Fibroblast of skin of right biceps (primary cell): ENCODE data around the gene IL10RB.

Source experiments
- DNase-seq: peaks from one replicate; pipeline ENCODE4 v3.0.0-alpha.2; 2013

Gene IL10RB

GRCh38 chr21:33268737-33269441, 2.7 kb downstream of the IL10RB start:
- DNase-seq: no peak

DNA sequence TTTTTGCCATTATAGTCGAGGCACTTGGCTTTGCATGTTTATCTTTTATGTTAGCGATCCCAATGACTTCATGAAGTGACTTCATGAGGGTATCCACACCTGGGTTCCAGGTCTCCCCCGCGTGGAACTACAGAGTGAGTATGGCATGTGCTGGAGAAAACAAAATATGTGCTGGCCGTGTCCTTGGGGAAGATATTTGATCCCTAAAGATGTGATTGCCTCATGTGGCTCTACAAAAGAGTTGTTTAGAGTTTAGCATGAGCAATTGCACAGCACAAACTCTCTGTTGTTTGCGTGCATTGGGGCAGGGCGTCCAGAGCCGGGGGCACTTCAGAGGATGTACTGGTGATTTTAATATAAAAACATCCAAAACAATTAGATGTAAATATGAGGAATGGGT, 4.8 kb downstream of the IL10RB start:
- DNase-seq: no peak

DNA sequence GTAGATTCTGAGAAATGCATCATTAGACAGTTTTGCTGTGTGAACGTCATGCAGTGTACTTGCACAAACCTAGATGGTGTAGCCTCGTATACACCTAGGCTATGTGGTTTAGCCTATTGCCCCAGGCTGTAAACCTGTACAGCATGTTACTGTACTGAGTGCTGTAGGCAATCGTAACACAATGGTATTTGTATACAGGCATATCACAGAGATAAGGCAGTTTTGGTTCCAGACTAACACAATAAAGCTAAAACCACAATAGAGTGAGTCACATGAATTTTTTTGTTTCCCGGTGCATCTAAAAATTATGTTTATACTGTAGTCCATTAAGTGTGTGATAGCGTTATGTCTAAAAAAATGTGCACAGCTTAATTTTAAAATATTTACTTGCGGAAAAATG, 6.9 kb downstream of the IL10RB start:
- DNase-seq: no peak

DNA sequence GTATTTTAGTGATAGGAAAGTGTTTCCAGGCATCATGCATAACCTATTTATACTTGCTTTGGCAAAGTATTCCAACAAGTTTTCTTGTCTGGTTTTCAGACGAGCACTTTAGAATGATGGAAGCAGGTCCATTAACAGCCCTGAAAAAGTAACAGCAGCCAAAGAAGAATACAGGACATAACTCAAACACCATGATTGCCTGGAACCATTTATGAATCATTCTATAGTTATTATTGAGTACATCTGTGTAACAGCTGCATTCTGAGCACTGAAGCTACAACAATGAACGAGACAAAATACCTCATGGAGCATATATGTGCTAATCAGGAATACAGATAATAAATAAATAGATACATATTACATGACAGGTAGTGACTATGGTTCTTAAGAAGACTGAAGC, 12.6 kb downstream of the IL10RB start:
- peak; percentile 16 for DNase-seq

DNA sequence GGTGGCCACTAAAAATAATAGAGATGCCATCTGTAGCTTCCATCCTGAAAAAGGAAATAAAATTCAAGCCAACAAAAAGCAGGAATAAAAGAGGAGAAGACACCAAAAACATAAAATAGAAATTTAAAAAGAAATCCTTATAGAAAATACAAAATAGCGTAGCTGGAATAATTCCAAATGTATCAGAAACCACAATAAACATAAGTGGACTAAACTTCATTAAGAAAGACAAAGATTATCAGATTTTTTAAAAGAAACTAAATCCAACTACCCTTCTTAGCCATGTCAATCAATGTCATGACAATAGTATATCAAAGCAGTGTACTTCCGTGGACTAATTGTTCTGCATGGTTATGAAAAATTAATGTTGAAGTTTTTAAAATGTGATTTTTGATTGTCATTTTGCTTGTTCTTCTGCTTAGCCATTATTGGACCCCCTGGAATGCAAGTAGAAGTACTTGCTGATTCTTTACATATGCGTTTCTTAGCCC, 13.2 kb downstream of the IL10RB start:
- DNase-seq: no peak

- no peak for DNase-seq
Observed at GRCh38 chr21:33281096-33281652, 15.0 kb downstream of the IL10RB start.

DNA sequence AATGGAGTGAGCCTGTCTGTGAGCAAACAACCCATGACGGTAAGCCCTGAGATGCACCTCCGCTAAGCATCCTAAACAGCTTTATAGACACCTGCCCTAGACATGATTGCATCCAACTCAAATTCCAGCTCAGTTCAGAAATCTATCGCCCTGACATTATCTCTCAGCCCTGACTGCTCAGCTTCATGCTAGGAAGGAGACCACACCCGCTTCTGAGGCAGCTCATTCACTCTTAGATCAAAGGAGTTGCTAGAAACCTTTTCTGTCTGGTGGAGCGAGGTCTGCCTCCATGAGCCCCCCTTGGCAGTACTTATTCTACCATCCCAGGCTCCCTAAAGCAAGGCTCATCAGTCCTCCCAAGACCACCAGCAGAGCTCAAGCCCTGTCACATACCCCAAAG, 17.0 kb downstream of the IL10RB start:
- no peak for DNase-seq

GRCh38 chr21:33286076-33286475, 19.9 kb downstream of the IL10RB start:
- no peak for DNase-seq

- DNase-seq: peak; percentile 59
Observed at GRCh38 chr21:33286600-33287456, 20.7 kb downstream of the IL10RB start.

DNA sequence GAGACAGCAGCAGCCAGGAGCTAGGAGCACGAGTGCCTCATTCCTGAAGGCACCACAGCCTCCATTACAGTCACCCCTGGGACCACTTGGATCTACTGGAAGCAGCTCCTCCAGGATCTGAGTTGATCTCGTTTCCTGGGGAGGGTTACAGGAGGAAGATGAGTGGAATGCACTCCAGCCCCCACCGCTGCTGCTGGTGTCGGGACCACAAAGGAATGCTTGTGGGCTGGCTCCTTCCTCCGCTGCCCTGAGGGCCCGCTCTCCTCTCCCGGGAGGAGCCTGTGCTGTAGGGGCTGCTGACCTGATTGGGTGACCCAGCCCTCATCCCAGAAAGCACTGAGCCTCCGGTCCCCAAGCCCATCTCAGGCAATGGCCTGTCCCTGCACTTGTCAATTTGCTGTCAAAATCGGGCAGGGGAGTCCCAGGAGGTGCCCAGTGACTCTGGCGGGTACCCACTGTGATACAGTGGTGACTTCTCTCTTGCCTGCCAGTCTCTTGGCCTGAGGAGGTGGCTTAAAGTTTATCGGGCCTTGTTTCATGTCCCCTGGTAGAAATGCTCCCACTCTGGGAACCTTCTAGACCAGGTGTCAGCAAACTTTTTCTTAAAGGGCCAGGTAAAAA, 23.1 kb downstream of the IL10RB start:
- peak; percentile 71 for DNase-seq

- DNase-seq: no peak
Observed at GRCh38 chr21:33290441-33290840, 24.3 kb downstream of the IL10RB start.

DNA sequence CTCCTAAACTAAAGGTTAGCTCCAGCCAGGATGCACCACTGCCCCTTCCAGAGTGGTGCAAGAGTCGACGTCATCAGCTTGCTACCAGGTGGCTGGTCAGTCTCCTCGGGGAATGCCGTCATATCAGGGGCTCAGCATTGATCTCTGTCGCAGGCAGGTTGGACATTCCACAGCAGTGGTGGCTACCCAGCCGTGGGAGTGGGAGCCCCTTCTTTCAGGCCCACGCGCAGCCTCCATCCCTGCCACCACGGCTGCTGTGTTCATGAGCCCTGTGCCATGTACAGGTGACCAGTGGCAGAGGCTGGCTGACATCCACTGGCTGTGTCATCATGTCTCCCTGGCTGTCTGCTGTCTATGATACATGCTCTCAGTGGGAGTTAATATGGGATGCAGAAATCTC, 25.5 kb downstream of the IL10RB start:
- DNase-seq: no peak

GRCh38 chr21:33292724-33293123, 26.6 kb downstream of the IL10RB start:
- DNase-seq: no peak

- DNase-seq: no peak
Observed at GRCh38 chr21:33293136-33293535, 27.0 kb downstream of the IL10RB start.

GRCh38 chr21:33293811-33294216, 27.6 kb downstream of the IL10RB start:
- no peak for DNase-seq

DNA sequence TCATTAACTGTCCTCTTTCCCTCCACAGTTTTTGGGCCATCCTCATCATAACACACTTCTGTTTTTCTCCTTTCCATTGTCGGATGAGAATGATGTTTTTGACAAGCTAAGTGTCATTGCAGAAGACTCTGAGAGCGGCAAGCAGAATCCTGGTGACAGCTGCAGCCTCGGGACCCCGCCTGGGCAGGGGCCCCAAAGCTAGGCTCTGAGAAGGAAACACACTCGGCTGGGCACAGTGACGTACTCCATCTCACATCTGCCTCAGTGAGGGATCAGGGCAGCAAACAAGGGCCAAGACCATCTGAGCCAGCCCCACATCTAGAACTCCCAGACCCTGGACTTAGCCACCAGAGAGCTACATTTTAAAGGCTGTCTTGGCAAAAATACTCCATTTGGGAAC, 30.0 kb downstream of the IL10RB start:
- no peak for DNase-seq

DNA sequence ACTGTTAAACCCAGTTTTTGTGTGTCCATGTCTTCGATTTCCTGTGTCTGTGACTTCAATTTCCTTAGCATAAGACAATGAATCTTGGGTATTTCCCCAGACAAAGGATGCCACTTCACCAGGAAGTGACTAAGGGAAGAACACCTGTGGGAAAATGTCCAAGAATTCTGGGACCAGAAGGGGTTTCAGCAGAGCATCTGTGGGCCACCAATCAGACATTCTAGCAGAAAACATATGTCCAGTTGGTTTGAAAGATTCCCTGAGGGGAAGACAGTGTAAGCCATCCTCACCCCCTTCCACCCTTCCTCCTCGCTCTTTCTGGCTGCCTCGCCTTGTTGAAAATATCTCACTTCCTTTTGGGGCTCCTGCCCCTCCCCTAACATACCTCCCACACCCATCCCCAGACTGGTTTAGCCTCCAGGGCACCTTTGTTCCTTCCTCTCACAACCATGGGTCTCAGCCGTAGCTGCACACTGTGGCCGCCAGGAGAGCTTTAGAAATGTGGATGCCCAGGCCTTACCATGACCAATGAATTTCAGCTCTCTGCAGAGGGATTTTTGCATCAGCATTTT, 33.1 kb downstream of the IL10RB start:
- DNase-seq: no peak

DNA sequence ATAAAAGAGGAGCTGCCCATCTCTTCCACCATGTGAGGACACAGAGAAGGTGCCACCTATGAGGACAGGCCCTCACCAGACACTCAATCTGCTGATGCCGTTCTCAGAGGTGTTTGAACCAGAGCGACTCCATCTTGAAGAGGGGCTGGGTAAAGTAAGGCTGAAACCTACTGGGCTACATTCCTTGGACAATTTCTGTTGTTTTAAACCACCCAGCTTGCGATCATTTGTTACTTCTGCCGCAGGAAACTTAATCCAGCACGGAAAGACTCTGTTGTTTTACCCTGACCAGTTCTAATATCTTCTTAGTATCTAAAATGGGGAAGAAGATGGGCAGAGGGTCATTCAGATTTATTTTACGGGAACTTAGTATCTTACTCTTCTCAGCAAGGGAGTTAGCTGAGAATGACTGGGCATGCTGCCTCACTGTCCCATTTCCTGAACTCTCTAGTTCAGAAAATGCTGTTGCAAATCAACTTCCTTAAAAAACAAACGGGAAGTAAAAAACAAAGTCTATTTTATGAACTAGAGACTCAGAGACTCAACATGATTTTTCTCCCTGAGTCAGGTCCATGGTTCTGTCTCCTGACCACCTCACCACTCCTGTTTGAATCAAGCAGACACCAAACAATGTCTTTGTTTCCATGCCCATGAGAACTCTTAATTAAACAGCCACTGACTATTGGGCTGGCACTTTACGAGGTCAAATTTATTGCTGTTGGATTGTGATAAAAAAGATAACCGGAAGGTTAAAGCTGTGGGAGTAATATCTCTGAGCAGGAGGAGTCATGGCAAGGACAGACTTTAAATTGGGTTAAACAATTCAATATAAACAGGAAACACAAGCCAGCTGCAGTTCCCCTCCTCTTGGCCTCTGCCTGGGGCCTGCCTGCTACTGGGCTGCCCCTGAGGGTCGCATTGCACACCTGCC, 34.8 kb downstream of the IL10RB start:
- no peak for DNase-seq

DNA sequence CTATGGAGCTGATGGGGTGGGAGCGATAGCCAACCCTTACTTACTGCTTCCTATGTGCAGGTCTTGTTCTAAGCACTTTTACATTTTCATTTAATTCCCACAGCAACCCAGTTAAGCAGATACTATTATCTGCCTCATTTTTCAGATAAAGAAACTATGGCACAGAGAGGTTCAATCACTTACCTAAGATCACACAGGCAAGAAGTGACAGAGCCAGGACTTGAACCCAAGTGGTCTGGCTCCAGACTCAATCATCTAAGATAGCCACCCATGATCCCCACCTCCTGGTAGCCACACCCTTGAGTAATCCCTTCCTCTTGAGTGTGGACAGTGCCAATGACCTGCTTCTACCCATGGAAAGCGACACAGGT, 35.5 kb downstream of the IL10RB start:
- DNase-seq: no peak

- no peak for DNase-seq
Observed at GRCh38 chr21:33302055-33302454, 35.9 kb downstream of the IL10RB start.

- DNase-seq: no peak
Observed at GRCh38 chr21:33302796-33303195, 36.6 kb downstream of the IL10RB start.

DNA sequence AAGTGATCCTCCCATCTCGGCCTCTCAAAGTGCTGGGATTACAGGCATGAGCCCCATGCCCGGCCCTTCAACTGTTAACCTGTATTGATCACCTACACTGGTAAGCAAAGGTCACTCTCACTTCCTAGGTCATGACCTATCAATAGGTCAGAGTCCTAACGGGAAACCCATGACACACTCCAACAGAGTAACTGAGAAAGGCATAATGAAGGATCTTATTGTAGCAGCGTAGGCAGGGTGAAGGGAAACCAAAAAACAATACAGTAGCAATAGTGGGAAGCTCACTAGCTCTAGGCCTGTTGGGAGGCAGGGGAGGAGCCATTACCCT, 39.1 kb downstream of the IL10RB start:
- DNase-seq: no peak
